CD4-positive, CD25-positive, alpha-beta regulatory T cell (primary cell): ENCODE results near the gene AP1B1. TPM values are rescaled to one million over a fixed set of nuclear protein-coding genes. Genes with fewer than 3 reads are reported as not detected.
"Not testable (repeated sequence)": the region's sequence is repeated elsewhere in the genome, so short reads cannot be mapped to it uniquely, and the experiment has no call there.

Experiments used
- ATAC-seq, 2 donors: fragments of 150-1000 bp; cut with Tn5 transposase; one replicate each; pipeline ENCODE4 v1.10.0; 2021; ENCODE audit warnings: low read depth in 2 of 2, moderate number of reproducible peaks in 2 of 2, moderate library complexity in 1 of 2
- DNase-seq, 3 donors: peaks; one replicate each; pipeline versions ENCODE4 v3.0.0 to v3.0.0-alpha.2; 2012 to 2022; ENCODE audit warnings: mixed read lengths in 1 of 3
- H3K27ac ChIP-seq: one replicate; pipeline ENCODE4 v1.7.0; 2013; ENCODE audit warnings: mild to moderate bottlenecking, low read length; ENCODE audit not compliant: insufficient read depth, poor library complexity, severe bottlenecking
- H3K27me3 ChIP-seq: one replicate; pipeline ENCODE4 v1.7.0; 2013; ENCODE audit warnings: low read length; ENCODE audit not compliant: control insufficient read depth, insufficient read depth
- H3K36me3 ChIP-seq: one replicate; pipeline ENCODE4 v1.7.0; 2013; ENCODE audit warnings: mild to moderate bottlenecking, low read length, moderate library complexity; ENCODE audit not compliant: control insufficient read depth, insufficient read depth
- H3K4me1 ChIP-seq: 2 replicates; pipeline ENCODE4 v1.7.0; 2013; ENCODE audit warnings: mild to moderate bottlenecking, low read length; ENCODE audit not compliant: insufficient read depth, control insufficient read depth, poor library complexity, severe bottlenecking
- H3K4me3 ChIP-seq: one replicate; pipeline ENCODE4 v1.7.0; 2013; ENCODE audit warnings: low read depth, mild to moderate bottlenecking, low read length, moderate library complexity
- H3K9me3 ChIP-seq, 2 experiments: 1 replicate in 1 of 2; 2 replicates in 1 of 2; pipeline ENCODE4 v1.7.0; 2013; ENCODE audit warnings: low read length in 2 of 2, mild to moderate bottlenecking in 1 of 2, moderate library complexity in 1 of 2; ENCODE audit not compliant: control insufficient read depth in 2 of 2
- H3K27ac Mint-ChIP-seq, 3 donors: one replicate each; pipeline ENCODE4 v1.8.0; 2020 to 2022; ENCODE audit warnings: mild to moderate bottlenecking in 3 of 3, mixed read lengths in 3 of 3, moderate library complexity in 2 of 3
- H3K27me3 Mint-ChIP-seq: one replicate; pipeline ENCODE4 v1.8.0; 2022; ENCODE audit warnings: mild to moderate bottlenecking, mixed read lengths
- H3K36me3 Mint-ChIP-seq: one replicate; pipeline ENCODE4 v1.8.0; 2020; ENCODE audit warnings: mixed read lengths
- H3K4me1 Mint-ChIP-seq, 4 donors: one replicate each; pipeline ENCODE4 v1.8.0; 2020 to 2022; ENCODE audit warnings: mixed read lengths in 4 of 4, mild to moderate bottlenecking in 1 of 4
- H3K4me3 Mint-ChIP-seq, 4 donors: one replicate each; pipeline ENCODE4 v1.8.0; 2020 to 2022; ENCODE audit warnings: mild to moderate bottlenecking in 4 of 4, mixed read lengths in 4 of 4, moderate library complexity in 3 of 4
- H3K9me3 Mint-ChIP-seq, 7 donors: one replicate each; pipeline ENCODE4 v1.8.0; 2020 to 2022; ENCODE audit warnings: mixed read lengths in 7 of 7, mild to moderate bottlenecking in 3 of 7, moderate library complexity in 2 of 7
- polyA plus RNA-seq, 4 donors: library from polyadenylated mRNA; unstranded; fragments of 300-500 nt; fragmentation: Illumina TruSeq; gene quantifications; one replicate each; pipeline ENCODE4 v1.2.3, GENCODE V29; 2021
- total RNA-seq: library from RNA; stranded (reverse); gene quantifications from one replicate; pipeline ENCODE4 v1.2.3, GENCODE V29; 2022

AP1B1 gene
- total and polyA plus RNA-seq, 5 donors from 2014 or later = 11.7 to 40.8 (median 14.7) TPM

DNA sequence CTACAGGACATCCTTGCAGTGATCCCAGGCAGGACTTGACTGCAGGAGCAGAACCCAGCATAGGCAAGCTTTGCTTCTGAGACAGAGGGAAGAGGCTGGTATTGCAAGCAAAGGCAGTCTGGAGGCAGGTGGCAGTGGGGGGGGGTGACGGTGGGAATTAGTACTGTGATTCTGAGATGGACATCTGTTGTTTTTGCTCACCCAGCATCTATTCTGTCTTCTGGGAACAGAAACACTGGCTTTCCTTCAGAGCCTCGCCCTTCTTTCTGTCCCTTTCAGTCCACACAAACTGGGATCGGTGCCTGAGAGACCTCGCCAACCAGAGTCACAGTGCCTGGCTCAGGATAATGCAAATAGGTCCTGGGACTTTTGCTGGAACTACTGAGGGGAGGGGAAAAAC lies 41.7 kb downstream of the AP1B1 start:
- H3K4me1 Mint-ChIP-seq = peaks cover 0 to 4% (median under 1%) of the 10 kb centered on the region in 4 donors
- Histone ChIP-seq H3K4me1 (no peaks in the 10 kb centered on the region), H3K27me3 (no peaks in the 10 kb centered on the region), H3K9me3 (no peaks in the 10 kb centered on the region), H3K4me3 (no peak overlapping the region), H3K27ac (no peak overlapping the region), H3K36me3 (peaks cover 82% of the 10 kb centered on the region)
- peaks cover 52% of the 10 kb centered on the region for H3K36me3 Mint-ChIP-seq
- DNase-seq (no peak), ATAC-seq (no peak)
- H3K27ac Mint-ChIP-seq = no peak overlapping the region
- no peak overlapping the region for H3K4me3 Mint-ChIP-seq
- H3K27me3 Mint-ChIP-seq = no peaks in the 10 kb centered on the region
- no peaks in the 10 kb centered on the region for H3K9me3 Mint-ChIP-seq

DNA sequence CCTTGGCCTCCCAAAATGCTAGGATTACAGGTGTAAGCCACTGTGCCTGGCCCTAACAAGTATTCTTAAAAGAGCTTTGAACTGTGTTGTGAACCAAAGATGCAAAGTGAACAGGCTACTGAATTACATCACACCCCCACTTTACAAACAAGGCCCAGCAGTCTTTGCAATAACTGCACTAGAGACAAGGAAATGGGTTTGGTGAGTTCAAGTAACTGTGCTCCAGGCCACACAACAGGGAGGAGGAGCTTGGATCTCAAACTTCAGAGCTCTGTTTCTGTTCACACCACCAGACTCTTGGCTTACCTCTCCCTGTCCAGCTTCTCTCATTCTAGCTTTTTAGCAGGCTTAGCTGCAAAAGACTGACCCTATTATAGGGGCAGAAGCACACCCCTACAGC lies 42.4 kb downstream of the AP1B1 start:
- H3K9me3 ChIP-seq = no peaks in the 10 kb centered on the region
- no peak for DNase-seq
- Mint-ChIP-seq H3K27ac (no peak overlapping the region), H3K36me3 (peaks cover 48% of the 10 kb centered on the region), H3K9me3 (no peaks in the 10 kb centered on the region), H3K4me3 (no peak overlapping the region), H3K27me3 (no peaks in the 10 kb centered on the region), H3K4me1 (peaks cover 0 to 4% (median under 1%) of the 10 kb centered on the region in 4 donors)
- H3K36me3 ChIP-seq = peaks cover 82% of the 10 kb centered on the region
- no peak for ATAC-seq
- no peaks in the 10 kb centered on the region for H3K27me3 ChIP-seq
- no peaks in the 10 kb centered on the region for H3K4me1 ChIP-seq
- H3K27ac ChIP-seq = no peak overlapping the region
- H3K4me3 ChIP-seq = no peak overlapping the region

DNA sequence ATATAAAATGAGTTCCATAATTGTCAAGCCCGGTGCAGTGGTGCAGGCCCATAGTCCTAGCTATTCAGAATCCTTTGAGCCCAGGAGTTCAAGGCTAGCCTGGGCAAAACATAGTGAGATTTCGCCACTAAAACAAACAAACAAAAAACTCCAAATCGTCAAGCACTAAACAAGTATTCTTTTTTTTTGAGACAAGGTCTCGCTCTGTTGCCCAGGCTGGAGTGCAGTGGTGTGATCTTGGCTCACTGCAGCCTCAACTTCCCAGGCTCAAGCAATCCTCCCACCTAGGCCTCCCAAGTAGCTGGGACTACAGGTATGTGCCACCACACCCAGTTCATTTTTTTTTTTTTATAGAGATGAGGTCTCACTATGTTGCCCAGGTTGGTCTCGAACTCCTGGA lies 43.5 kb downstream of the AP1B1 start:
- not testable (repeated sequence) for H3K4me3 Mint-ChIP-seq, H3K4me3 ChIP-seq, H3K27me3 Mint-ChIP-seq, DNase-seq, H3K4me1 ChIP-seq, H3K9me3 Mint-ChIP-seq, H3K27ac Mint-ChIP-seq, H3K4me1 Mint-ChIP-seq, H3K27ac ChIP-seq, H3K9me3 ChIP-seq, H3K27me3 ChIP-seq, ATAC-seq
- peaks cover 81% of the 10 kb centered on the region for H3K36me3 ChIP-seq
- H3K36me3 Mint-ChIP-seq = peaks cover 42% of the 10 kb centered on the region

DNA sequence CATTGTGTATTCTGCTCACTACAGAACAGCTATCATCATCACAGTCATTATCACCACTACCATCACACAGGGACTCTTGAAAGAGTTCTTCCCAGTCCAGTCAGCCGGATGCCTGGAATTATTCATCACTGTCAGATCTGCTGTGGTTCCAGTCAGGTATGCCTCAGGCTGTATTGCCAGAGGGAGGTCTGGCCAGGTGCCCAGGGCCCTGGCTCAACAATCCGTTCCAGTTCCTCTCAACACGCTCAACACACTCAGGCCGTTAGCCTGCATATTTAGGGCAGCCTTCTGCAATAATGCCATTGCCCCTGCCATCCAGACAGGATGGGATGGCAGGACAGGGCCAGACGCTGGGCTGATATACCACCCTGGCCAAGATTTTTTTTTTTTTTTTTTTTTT lies 44.2 kb downstream of the AP1B1 start:
- Mint-ChIP-seq H3K27me3 (no peaks in the 10 kb centered on the region), H3K36me3 (peaks cover 45% of the 10 kb centered on the region), H3K4me1 (peaks cover 0 to 4% (median under 1%) of the 10 kb centered on the region in 4 donors), H3K9me3 (no peaks in the 10 kb centered on the region), H3K27ac (no peak overlapping the region), H3K4me3 (no peak overlapping the region)
- H3K27ac ChIP-seq = no peak overlapping the region
- H3K4me3 ChIP-seq = no peak overlapping the region
- no peaks in the 10 kb centered on the region for H3K9me3 ChIP-seq
- DNase-seq = no peak
- H3K27me3 ChIP-seq = no peaks in the 10 kb centered on the region
- ATAC-seq = no peak
- no peaks in the 10 kb centered on the region for H3K4me1 ChIP-seq
- peaks cover 79% of the 10 kb centered on the region for H3K36me3 ChIP-seq

DNA sequence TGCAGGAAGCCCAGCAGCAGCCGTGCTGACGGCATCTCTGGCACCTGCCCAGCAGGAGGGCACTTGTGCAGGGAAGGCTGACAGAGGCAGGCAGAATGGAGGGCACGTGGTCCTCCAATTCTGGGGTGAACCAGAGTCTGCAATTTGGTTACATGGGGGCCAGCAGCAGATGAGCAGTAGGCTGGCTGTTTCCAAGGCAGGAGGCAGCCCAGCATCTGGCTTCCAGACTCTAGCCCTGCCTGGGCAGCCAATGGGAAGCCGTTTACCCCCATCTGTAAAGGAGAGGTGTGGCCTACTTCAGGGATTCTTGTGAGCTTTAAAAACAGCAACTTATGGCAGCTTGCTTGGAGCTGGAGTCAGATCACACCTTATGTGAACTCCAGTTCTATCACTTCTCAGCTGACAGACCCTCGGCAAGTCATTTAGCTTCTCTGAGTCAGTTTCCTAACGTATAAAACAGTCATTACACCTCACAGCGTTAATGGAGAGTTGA lies 45.0 kb downstream of the AP1B1 start:
- Histone ChIP-seq H3K36me3 (peaks cover 81% of the 10 kb centered on the region), H3K4me1 (no peaks in the 10 kb centered on the region), H3K9me3 (no peaks in the 10 kb centered on the region), H3K27ac (no peak overlapping the region), H3K27me3 (no peaks in the 10 kb centered on the region), H3K4me3 (no peak overlapping the region)
- no peaks in the 10 kb centered on the region for H3K27me3 Mint-ChIP-seq
- H3K36me3 Mint-ChIP-seq = peaks cover 45% of the 10 kb centered on the region
- no peak overlapping the region for H3K4me3 Mint-ChIP-seq
- H3K4me1 Mint-ChIP-seq = peaks cover 0 to 2% (median 0%) of the 10 kb centered on the region in 4 donors
- no peak for DNase-seq
- peak overlapping the region in 1 of 3 donors; percentile 84 for H3K27ac Mint-ChIP-seq
- ATAC-seq = no peak
- H3K9me3 Mint-ChIP-seq = no peaks in the 10 kb centered on the region

DNA sequence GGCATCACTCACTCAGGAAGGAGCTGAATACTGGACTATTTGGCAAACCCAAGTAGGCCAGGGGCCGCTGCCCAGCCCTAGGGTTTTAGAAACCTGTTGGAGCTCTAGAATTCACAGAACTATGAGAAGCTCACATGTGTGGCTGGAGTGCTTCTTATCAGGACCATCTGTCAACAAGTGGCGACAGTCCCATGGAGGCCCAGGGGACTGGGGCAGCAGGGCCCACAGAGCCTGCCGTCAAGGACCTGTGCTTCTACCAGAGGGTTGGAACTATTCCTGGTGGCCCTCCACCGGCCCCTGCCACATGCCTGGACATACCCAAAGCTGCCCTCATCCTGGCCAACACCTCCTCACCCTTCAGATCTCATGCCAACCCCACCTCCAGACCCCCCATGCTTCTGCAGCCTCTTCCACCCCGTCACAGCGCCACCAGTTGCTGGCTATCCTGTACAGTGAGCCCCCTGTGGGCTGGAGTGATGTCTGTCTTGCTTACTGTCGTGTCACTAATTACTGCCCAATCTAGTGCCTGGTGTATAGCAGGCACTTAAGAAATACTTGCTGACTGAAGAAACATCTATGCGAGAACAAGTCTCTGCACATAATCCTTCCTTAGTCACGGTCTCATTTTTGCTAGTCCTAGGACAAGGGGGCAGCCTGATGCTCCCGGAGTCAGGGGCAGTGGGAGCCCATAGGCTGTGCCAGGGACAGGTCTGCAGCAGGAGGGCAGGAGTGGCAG lies 45.6 kb downstream of the AP1B1 start:
- Mint-ChIP-seq H3K27me3 (no peaks in the 10 kb centered on the region), H3K9me3 (no peaks in the 10 kb centered on the region), H3K4me3 (no peak overlapping the region), H3K4me1 (no peaks in the 10 kb centered on the region), H3K36me3 (peaks cover 47% of the 10 kb centered on the region), H3K27ac (peak overlapping the region in 2 of 3 donors; percentile 16 to 84)
- Histone ChIP-seq H3K4me3 (no peak overlapping the region), H3K4me1 (no peaks in the 10 kb centered on the region), H3K27me3 (no peaks in the 10 kb centered on the region), H3K36me3 (peaks cover 82% of the 10 kb centered on the region), H3K9me3 (no peaks in the 10 kb centered on the region), H3K27ac (no peak overlapping the region)
- DNase-seq (no peak), ATAC-seq (no peak)

DNA sequence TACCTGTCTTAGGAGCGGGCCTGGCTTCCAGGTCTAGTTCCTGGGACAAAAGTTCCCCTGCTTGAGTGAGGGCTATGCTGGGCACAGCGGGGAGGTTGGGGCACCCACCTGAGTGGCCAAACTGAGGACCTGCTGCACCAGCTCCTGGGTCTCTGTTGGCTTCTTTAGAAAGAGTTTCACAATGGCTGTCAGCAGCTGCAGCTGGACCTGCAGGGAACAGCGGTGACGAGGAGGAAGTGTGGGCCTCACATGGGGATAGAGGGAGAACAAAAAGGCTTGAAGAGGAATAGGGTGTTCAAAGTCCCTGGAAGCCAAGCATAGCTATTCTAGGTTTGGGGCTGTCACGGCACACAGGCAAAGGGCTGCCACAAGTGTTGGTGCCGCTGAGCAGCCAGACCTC lies 46.2 kb downstream of the AP1B1 start:
- ATAC-seq = no peak
- Mint-ChIP-seq H3K4me3 (no peak overlapping the region), H3K27ac (no peak overlapping the region), H3K4me1 (no peaks in the 10 kb centered on the region), H3K36me3 (peaks cover 42% of the 10 kb centered on the region), H3K9me3 (no peaks in the 10 kb centered on the region), H3K27me3 (no peaks in the 10 kb centered on the region)
- H3K36me3 ChIP-seq = peaks cover 81% of the 10 kb centered on the region
- no peaks in the 10 kb centered on the region for H3K4me1 ChIP-seq
- no peak for DNase-seq
- no peaks in the 10 kb centered on the region for H3K9me3 ChIP-seq
- H3K27me3 ChIP-seq = no peaks in the 10 kb centered on the region
- no peak overlapping the region for H3K27ac ChIP-seq
- no peak overlapping the region for H3K4me3 ChIP-seq

DNA sequence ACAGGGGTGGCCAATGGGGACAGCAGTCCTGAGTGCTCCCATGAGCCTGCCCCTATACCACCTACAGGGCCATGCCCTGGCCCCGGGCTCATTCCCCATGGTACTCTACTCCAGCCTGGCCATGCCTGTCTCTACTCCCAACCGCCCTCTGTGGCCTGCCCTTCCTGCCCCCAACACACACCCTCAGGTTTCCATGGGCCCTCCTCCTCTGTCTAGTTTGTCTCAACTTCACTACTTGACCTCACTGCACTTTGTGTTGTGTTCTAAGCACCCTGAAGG lies 46.6 kb downstream of the AP1B1 start:
- no peak overlapping the region for H3K27ac Mint-ChIP-seq
- Histone ChIP-seq H3K4me1 (no peaks in the 10 kb centered on the region), H3K27ac (no peak overlapping the region), H3K27me3 (no peaks in the 10 kb centered on the region), H3K9me3 (no peaks in the 10 kb centered on the region), H3K36me3 (peaks cover 82% of the 10 kb centered on the region), H3K4me3 (no peak overlapping the region)
- DNase-seq = no peak
- peak overlapping the region in 1 of 4 donors; percentile 24 for H3K4me3 Mint-ChIP-seq
- peaks cover 44% of the 10 kb centered on the region for H3K36me3 Mint-ChIP-seq
- no peak for ATAC-seq
- H3K27me3 Mint-ChIP-seq = no peaks in the 10 kb centered on the region
- no peaks in the 10 kb centered on the region for H3K4me1 Mint-ChIP-seq
- no peaks in the 10 kb centered on the region for H3K9me3 Mint-ChIP-seq
